Measurements from ENCODE around the gene EPB41L4A. TPM values are rescaled to one million over a fixed set of nuclear protein-coding genes. Genes with fewer than 3 reads are reported as not detected.

Gene EPB41L4A
- total RNA-seq, 1 donor from 2014 or later, result 20.5 TPM

- DNase-seq (no peak), ATAC-seq (ENCODE audit: poor library complexity) (no peak)
- intact Hi-C loops (cut with DNase I), result no loop called here
These were observed 136.0 kb downstream of the EPB41L4A start for GRCh38 chr5:112283034-112283582.

GRCh38 chr5:112279082-112279481 is 140.0 kb downstream of the EPB41L4A start:
- intact Hi-C loops (cut with DNase I), result no loop called here
- DNase-seq (no peak), ATAC-seq (ENCODE audit: poor library complexity) (no peak)

GRCh38 chr5:112276991-112277390 is 142.1 kb downstream of the EPB41L4A start:
- ATAC-seq (ENCODE audit: poor library complexity) (no peak), DNase-seq (no peak)
- intact Hi-C loops (cut with DNase I), result no loop called here

GRCh38 chr5:112275671-112276070 is 143.4 kb downstream of the EPB41L4A start:
- intact Hi-C loops (cut with DNase I), result no loop called here
- DNase-seq (no peak), ATAC-seq (ENCODE audit: poor library complexity) (no peak)

- intact Hi-C loops (cut with DNase I), result no loop called here
- DNase-seq (no peak), ATAC-seq (ENCODE audit: poor library complexity) (peak; percentile 73)
These were observed 148.5 kb downstream of the EPB41L4A start for GRCh38 chr5:112270299-112271293.

- intact Hi-C loops (cut with DNase I), result no loop called here
- ATAC-seq (ENCODE audit: poor library complexity), result no peak
These were observed 151.8 kb downstream of the EPB41L4A start for GRCh38 chr5:112267231-112267630.

GRCh38 chr5:112264666-112265065 is 154.4 kb downstream of the EPB41L4A start:
- intact Hi-C loops (cut with DNase I), result no loop called here
- DNase-seq, result no peak
- ATAC-seq (ENCODE audit: poor library complexity), result no peak

More at GRCh38 chr5:112267231-112267630, 151.8 kb downstream of the EPB41L4A start:
- DNase-seq, result no peak

- no peak for DNase-seq
- peak; percentile 61 for ATAC-seq (ENCODE audit: poor library complexity)
- intact Hi-C loops (cut with DNase I), result no loop called here
These were observed 154.9 kb downstream of the EPB41L4A start for GRCh38 chr5:112264151-112264550.

- intact Hi-C loops (cut with DNase I), result no loop called here
- ATAC-seq (ENCODE audit: poor library complexity) (no peak), DNase-seq (no peak)
These were observed 155.6 kb downstream of the EPB41L4A start for GRCh38 chr5:112263469-112263868.

GRCh38 chr5:112258571-112258970 is 160.5 kb downstream of the EPB41L4A start:
- no peak for DNase-seq
- ATAC-seq (ENCODE audit: poor library complexity), result no peak
- intact Hi-C loops (cut with DNase I), result no loop called here

GRCh38 chr5:112257976-112258375 is 161.1 kb downstream of the EPB41L4A start:
- intact Hi-C loops (cut with DNase I), result no loop called here
- ATAC-seq (ENCODE audit: poor library complexity), result no peak
- DNase-seq, result no peak

GRCh38 chr5:112257005-112257404 is 162.1 kb downstream of the EPB41L4A start:
- DNase-seq, result no peak
- intact Hi-C loops (cut with DNase I), result no loop called here
- ATAC-seq (ENCODE audit: poor library complexity), result no peak

GRCh38 chr5:112254303-112254702 is 164.8 kb downstream of the EPB41L4A start:
- ATAC-seq (ENCODE audit: poor library complexity) (peak; percentile 63), DNase-seq (no peak)
- intact Hi-C loops (cut with DNase I), result no loop called here

GRCh38 chr5:112253478-112254250 is 165.4 kb downstream of the EPB41L4A start:
- DNase-seq, result peak; percentile 46
- ATAC-seq (ENCODE audit: poor library complexity), result peak; percentile 96
- intact Hi-C loops (cut with DNase I), result no loop called here

- intact Hi-C loops (cut with DNase I), result no loop called here
- DNase-seq, result no peak
- ATAC-seq (ENCODE audit: poor library complexity), result no peak
These were observed 168.5 kb downstream of the EPB41L4A start for GRCh38 chr5:112250551-112250950.

- intact Hi-C loops (cut with DNase I), result no loop called here
- no peak for DNase-seq
- ATAC-seq (ENCODE audit: poor library complexity), result peak; percentile 50
These were observed 170.5 kb downstream of the EPB41L4A start for GRCh38 chr5:112248623-112249022.

GRCh38 chr5:112247960-112248359 is 171.1 kb downstream of the EPB41L4A start:
- intact Hi-C loops (cut with DNase I), result no loop called here
- DNase-seq (no peak), ATAC-seq (ENCODE audit: poor library complexity) (peak; percentile 62)

- intact Hi-C loops (cut with DNase I), result no loop called here
- no peak for DNase-seq
- ATAC-seq (ENCODE audit: poor library complexity), result no peak
These were observed 173.4 kb downstream of the EPB41L4A start for GRCh38 chr5:112245656-112246055.

- ATAC-seq (ENCODE audit: poor library complexity) (no peak), DNase-seq (no peak)
- intact Hi-C loops (cut with DNase I), result no loop called here
These were observed 179.1 kb downstream of the EPB41L4A start for GRCh38 chr5:112239996-112240395.

Measured in Right ventricle myocardium superior (tissue), 1 donor.